ENCODE measurements around the gene USP31.
"Not testable (repeated sequence)": the region's sequence is repeated elsewhere in the genome, so short reads cannot be mapped to it uniquely, and the experiment has no call there.

Gene USP31

GRCh38 chr16:23110257-23110899 lies 38.9 kb downstream of the USP31 start:
- no peak for TF ChIP-seq ZNF274 (IDR thresholded peaks at IDR 0.05; ENCODE audit: low read depth, low read length)
- no peak overlapping the region for H3K4me3 ChIP-seq (ENCODE audit: low read length)

GRCh38 chr16:23107936-23108335 lies 41.3 kb downstream of the USP31 start:
- H3K4me3 ChIP-seq (ENCODE audit: low read length): no peak overlapping the region
- TF ChIP-seq ZNF274 (IDR thresholded peaks at IDR 0.05; ENCODE audit: low read depth, low read length): no peak

- H3K4me3 ChIP-seq (ENCODE audit: low read length): no peak overlapping the region
- TF ChIP-seq ZNF274 (IDR thresholded peaks at IDR 0.05; ENCODE audit: low read depth, low read length): no peak
Observed at GRCh38 chr16:23107117-23107516, 42.1 kb downstream of the USP31 start.

- H3K4me3 ChIP-seq (ENCODE audit: low read length): no peak overlapping the region
- TF ChIP-seq ZNF274 (IDR thresholded peaks at IDR 0.05; ENCODE audit: low read depth, low read length): no peak
Observed at GRCh38 chr16:23105309-23105708, 43.9 kb downstream of the USP31 start.

GRCh38 chr16:23104032-23104955 lies 45.0 kb downstream of the USP31 start:
- H3K4me3 ChIP-seq (ENCODE audit: low read length): no peak overlapping the region
- no peak for TF ChIP-seq ZNF274 (IDR thresholded peaks at IDR 0.05; ENCODE audit: low read depth, low read length)

GRCh38 chr16:23103603-23104002 lies 45.6 kb downstream of the USP31 start:
- H3K4me3 ChIP-seq (ENCODE audit: low read length): no peak overlapping the region
- TF ChIP-seq ZNF274 (IDR thresholded peaks at IDR 0.05; ENCODE audit: low read depth, low read length): no peak

GRCh38 chr16:23101012-23101550 lies 48.2 kb downstream of the USP31 start:
- TF ChIP-seq ZNF274 (IDR thresholded peaks at IDR 0.05; ENCODE audit: low read depth, low read length): no peak
- no peak overlapping the region for H3K4me3 ChIP-seq (ENCODE audit: low read length)

- H3K4me3 ChIP-seq (ENCODE audit: low read length): not testable (repeated sequence)
Observed at GRCh38 chr16:23096450-23096849, 52.8 kb downstream of the USP31 start.

GRCh38 chr16:23094136-23094535 lies 55.1 kb downstream of the USP31 start:
- H3K4me3 ChIP-seq (ENCODE audit: low read length): not testable (repeated sequence)

GRCh38 chr16:23092801-23093117 lies 56.5 kb downstream of the USP31 start:
- no peak for TF ChIP-seq ZNF274 (IDR thresholded peaks at IDR 0.05; ENCODE audit: low read depth, low read length)
- no peak overlapping the region for H3K4me3 ChIP-seq (ENCODE audit: low read length)

GRCh38 chr16:23092072-23092800 lies 57.0 kb downstream of the USP31 start:
- no peak overlapping the region for H3K4me3 ChIP-seq (ENCODE audit: low read length)
- TF ChIP-seq ZNF274 (IDR thresholded peaks at IDR 0.05; ENCODE audit: low read depth, low read length): no peak

- no peak overlapping the region for H3K4me3 ChIP-seq (ENCODE audit: low read length)
- no peak for TF ChIP-seq ZNF274 (IDR thresholded peaks at IDR 0.05; ENCODE audit: low read depth, low read length)
Observed at GRCh38 chr16:23089111-23089510, 60.1 kb downstream of the USP31 start.

GRCh38 chr16:23088018-23088417 lies 61.2 kb downstream of the USP31 start:
- no peak overlapping the region for H3K4me3 ChIP-seq (ENCODE audit: low read length)
- TF ChIP-seq ZNF274 (IDR thresholded peaks at IDR 0.05; ENCODE audit: low read depth, low read length): no peak

- no peak overlapping the region for H3K4me3 ChIP-seq (ENCODE audit: low read length)
- TF ChIP-seq ZNF274 (IDR thresholded peaks at IDR 0.05; ENCODE audit: low read depth, low read length): no peak
Observed at GRCh38 chr16:23085949-23086348, 63.3 kb downstream of the USP31 start.

Measured in GM08714 (cell line).